SK-N-SH treated with all-trans-retinoic acid at 6 μM for 48 hours (cell line): ENCODE data around the gene CTTNBP2NL.

Experiments used
- ATAC-seq: fragments of 200-7000 bp; cut with Tn5 transposase; 3 replicates; pipeline ENCODE4 v1.9.1; 2020; ENCODE audit warnings: mild to moderate bottlenecking, moderate library complexity
- ARNTL ChIP-seq: fragments of 450-650 bp; formaldehyde crosslinking; IDR thresholded peaks from 2 replicates; pipeline ENCODE4 v1.5.0; 2020; ENCODE audit warnings: low read depth, mild to moderate bottlenecking, moderate library complexity, borderline replicate concordance
- BACH2 ChIP-seq: fragments of 250-450 bp; sonication (Bioruptor Pico); IDR thresholded peaks from 2 replicates; pipeline ENCODE4 v1.9.0; 2021; ENCODE audit warnings: mild to moderate bottlenecking, borderline replicate concordance
- CREB5 ChIP-seq: fragments of 250-450 bp; sonication (Bioruptor Pico); IDR thresholded peaks from 2 replicates; pipeline ENCODE4 v1.5.1; 2020; ENCODE audit warnings: low read depth, mild to moderate bottlenecking, moderate library complexity
- CSDC2 ChIP-seq: fragments of 250-450 bp; sonication (Bioruptor Pico); IDR thresholded peaks from 2 replicates; pipeline ENCODE4 v1.5.0; 2020; ENCODE audit warnings: mild to moderate bottlenecking, moderate library complexity
- CSRNP3 ChIP-seq: fragments of 250-450 bp; sonication (Bioruptor Pico); IDR thresholded peaks from 2 replicates; pipeline ENCODE4 v1.5.1; 2021; ENCODE audit warnings: mild to moderate bottlenecking, moderate library complexity
- ESRRG ChIP-seq: fragments of 250-450 bp; sonication (Bioruptor Pico); IDR thresholded peaks from 2 replicates; pipeline ENCODE4 v1.6.1; 2021; ENCODE audit warnings: mild to moderate bottlenecking
- ISL1 ChIP-seq: fragments of 250-450 bp; sonication (Bioruptor Pico); IDR thresholded peaks from 2 replicates; pipeline ENCODE4 v2.1.2; 2022; ENCODE audit warnings: mild to moderate bottlenecking, moderate library complexity
- PPARA ChIP-seq: fragments of 250-450 bp; sonication (Bioruptor Pico); IDR thresholded peaks from 2 replicates; pipeline ENCODE4 v1.5.0; 2020; ENCODE audit warnings: mild to moderate bottlenecking, borderline replicate concordance
- RARB ChIP-seq: fragments of 250-450 bp; sonication (Bioruptor Pico); IDR thresholded peaks from 2 replicates; pipeline ENCODE4 v1.8.0; 2021; ENCODE audit warnings: mild to moderate bottlenecking, moderate library complexity
- SNAI2 ChIP-seq: fragments of 250-450 bp; sonication (Bioruptor Pico); IDR thresholded peaks from 2 replicates; pipeline ENCODE4 v1.5.0; 2020; ENCODE audit warnings: mild to moderate bottlenecking, moderate library complexity
- TCF4 ChIP-seq: fragments of 250-450 bp; sonication (Bioruptor Pico); IDR thresholded peaks from 2 replicates; pipeline ENCODE4 v1.8.0; 2021; ENCODE audit warnings: mild to moderate bottlenecking, moderate library complexity, borderline replicate concordance
- TOX ChIP-seq: fragments of 250-450 bp; sonication (Bioruptor Pico); IDR thresholded peaks from 2 replicates; pipeline ENCODE4 v1.8.0; 2021; ENCODE audit warnings: mild to moderate bottlenecking, moderate library complexity, borderline replicate concordance
- TSHZ2 ChIP-seq: fragments of 250-450 bp; sonication (Bioruptor Pico); IDR thresholded peaks from 2 replicates; pipeline ENCODE4 v1.5.0; 2020; ENCODE audit warnings: mild to moderate bottlenecking, moderate library complexity
- ZC3H10 ChIP-seq: fragments of 250-450 bp; sonication (Bioruptor Pico); IDR thresholded peaks from 2 replicates; pipeline ENCODE4 v1.5.1; 2021; ENCODE audit warnings: mild to moderate bottlenecking, moderate library complexity
- ZFP3 ChIP-seq: fragments of 250-450 bp; sonication (Bioruptor Pico); IDR thresholded peaks from 2 replicates; pipeline ENCODE4 v1.5.0; 2020; ENCODE audit warnings: mild to moderate bottlenecking, moderate library complexity
- ZFP30 ChIP-seq: fragments of 450-650 bp; formaldehyde crosslinking; IDR thresholded peaks from 2 replicates; pipeline ENCODE4 v1.5.0; 2022; ENCODE audit warnings: mild to moderate bottlenecking, moderate library complexity
- ZNF565 ChIP-seq: fragments of 450-650 bp; formaldehyde crosslinking; conservative IDR thresholded peaks from 2 replicates; pipeline ENCODE4 v1.5.0; 2020; ENCODE audit warnings: low read depth, mild to moderate bottlenecking, moderate library complexity
- ZNF70 ChIP-seq: fragments of 450-650 bp; formaldehyde crosslinking; IDR thresholded peaks from 2 replicates; pipeline ENCODE4 v1.5.0; 2020; ENCODE audit warnings: mild to moderate bottlenecking, moderate library complexity
- ZNF8 ChIP-seq: fragments of 450-650 bp; formaldehyde crosslinking; IDR thresholded peaks from 2 replicates; pipeline ENCODE4 v1.5.0; 2020; ENCODE audit warnings: mild to moderate bottlenecking, moderate library complexity
- TF ChIP-seq, protein P1 (sequence below): fragments of 250-450 bp; sonication (Bioruptor Pico); IDR thresholded peaks from 2 replicates; pipeline ENCODE4 v1.8.0; 2020; ENCODE audit warnings: mild to moderate bottlenecking, moderate library complexity, borderline replicate concordance
- TF ChIP-seq, protein P2 (sequence below): fragments of 250-450 bp; sonication (Bioruptor Pico); IDR thresholded peaks from 2 replicates; pipeline ENCODE4 v1.8.0; 2021; ENCODE audit warnings: low read depth, mild to moderate bottlenecking, moderate library complexity, borderline replicate concordance

CTTNBP2NL gene

GRCh38 chr1:112439592-112439991, 43.6 kb downstream of the CTTNBP2NL start (continued):
- TF ChIP-seq, protein P1, sequence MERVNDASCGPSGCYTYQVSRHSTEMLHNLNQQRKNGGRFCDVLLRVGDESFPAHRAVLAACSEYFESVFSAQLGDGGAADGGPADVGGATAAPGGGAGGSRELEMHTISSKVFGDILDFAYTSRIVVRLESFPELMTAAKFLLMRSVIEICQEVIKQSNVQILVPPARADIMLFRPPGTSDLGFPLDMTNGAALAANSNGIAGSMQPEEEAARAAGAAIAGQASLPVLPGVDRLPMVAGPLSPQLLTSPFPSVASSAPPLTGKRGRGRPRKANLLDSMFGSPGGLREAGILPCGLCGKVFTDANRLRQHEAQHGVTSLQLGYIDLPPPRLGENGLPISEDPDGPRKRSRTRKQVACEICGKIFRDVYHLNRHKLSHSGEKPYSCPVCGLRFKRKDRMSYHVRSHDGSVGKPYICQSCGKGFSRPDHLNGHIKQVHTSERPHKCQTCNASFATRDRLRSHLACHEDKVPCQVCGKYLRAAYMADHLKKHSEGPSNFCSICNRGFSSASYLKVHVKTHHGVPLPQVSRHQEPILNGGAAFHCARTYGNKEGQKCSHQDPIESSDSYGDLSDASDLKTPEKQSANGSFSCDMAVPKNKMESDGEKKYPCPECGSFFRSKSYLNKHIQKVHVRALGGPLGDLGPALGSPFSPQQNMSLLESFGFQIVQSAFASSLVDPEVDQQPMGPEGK (CRISPR knock-in tag): no peak
- TF ChIP-seq ZFP30 (CRISPR knock-in tag) (no peak), SNAI2 (no peak), TOX (CRISPR knock-in tag) (no peak), ESRRG (no peak), ZC3H10 (CRISPR knock-in tag) (no peak), ZNF565 (CRISPR knock-in tag) (no peak), ARNTL (CRISPR knock-in tag) (no peak), ZNF8 (CRISPR knock-in tag) (no peak), CSDC2 (no peak), PPARA (no peak), BACH2 (no peak), RARB (CRISPR knock-in tag) (no peak)

DNA sequence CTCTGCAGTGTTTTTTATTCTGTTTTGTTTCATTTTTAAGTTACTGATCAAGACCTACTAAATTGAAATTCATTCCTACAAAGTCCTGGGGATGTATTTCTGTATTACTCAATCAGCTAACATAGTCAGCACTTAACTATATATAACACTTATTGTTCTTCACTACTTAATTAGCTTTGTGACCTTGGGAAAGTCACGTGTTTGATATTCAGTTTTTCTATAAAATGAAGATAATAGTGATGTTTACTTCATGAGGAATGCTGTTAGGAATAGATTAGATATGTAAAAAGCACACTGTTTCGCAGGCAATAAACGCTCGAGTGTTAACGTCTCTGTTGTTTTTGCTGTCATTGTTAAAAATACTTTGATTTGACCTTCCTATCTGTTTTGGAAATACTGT, 44.6 kb downstream of the CTTNBP2NL start:
- no peak for ATAC-seq
- TF ChIP-seq TCF4 (CRISPR knock-in tag) (no peak), ZNF565 (CRISPR knock-in tag) (no peak), ZNF70 (CRISPR knock-in tag) (no peak), SNAI2 (no peak), PPARA (no peak), ZC3H10 (CRISPR knock-in tag) (no peak), TSHZ2 (CRISPR knock-in tag) (no peak), CSRNP3 (CRISPR knock-in tag) (no peak), CREB5 (CRISPR knock-in tag) (no peak), CSDC2 (no peak), ARNTL (CRISPR knock-in tag) (no peak), ZNF8 (CRISPR knock-in tag) (no peak), ZFP3 (CRISPR knock-in tag) (no peak), ESRRG (no peak), BACH2 (no peak)
- TF ChIP-seq, protein P2, sequence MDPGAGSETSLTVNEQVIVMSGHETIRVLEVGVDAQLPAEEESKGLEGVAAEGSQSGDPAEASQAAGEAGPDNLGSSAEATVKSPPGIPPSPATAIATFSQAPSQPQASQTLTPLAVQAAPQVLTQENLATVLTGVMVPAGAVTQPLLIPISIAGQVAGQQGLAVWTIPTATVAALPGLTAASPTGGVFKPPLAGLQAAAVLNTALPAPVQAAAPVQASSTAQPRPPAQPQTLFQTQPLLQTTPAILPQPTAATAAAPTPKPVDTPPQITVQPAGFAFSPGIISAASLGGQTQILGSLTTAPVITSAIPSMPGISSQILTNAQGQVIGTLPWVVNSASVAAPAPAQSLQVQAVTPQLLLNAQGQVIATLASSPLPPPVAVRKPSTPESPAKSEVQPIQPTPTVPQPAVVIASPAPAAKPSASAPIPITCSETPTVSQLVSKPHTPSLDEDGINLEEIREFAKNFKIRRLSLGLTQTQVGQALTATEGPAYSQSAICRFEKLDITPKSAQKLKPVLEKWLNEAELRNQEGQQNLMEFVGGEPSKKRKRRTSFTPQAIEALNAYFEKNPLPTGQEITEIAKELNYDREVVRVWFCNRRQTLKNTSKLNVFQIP (CRISPR knock-in tag): no peak

- ATAC-seq: peak; percentile 63
- no peak for TF ChIP-seq PPARA
- TF ChIP-seq ISL1 (CRISPR knock-in tag): peak; percentile 55; the same call in 1 of the 2 replicates
- TF ChIP-seq, all 23 proteins: peak for 1
Measured at GRCh38 chr1:112444269-112444668, 48.3 kb downstream of the CTTNBP2NL start.

GRCh38 chr1:112445596-112445995, 49.6 kb downstream of the CTTNBP2NL start:
- TF ChIP-seq ESRRG: no peak
- TF ChIP-seq, all 23 proteins: peak for 0
- no peak for ATAC-seq
